ENCODE results near the gene CACHD1. TPM values are rescaled to one million over a fixed set of nuclear protein-coding genes. Genes with fewer than 3 reads are reported as not detected.

Gene CACHD1
- total and polyA plus RNA-seq, 9 of the 15 experiments (the other 6 are each of a cell fraction or from before 2014, with no cell fraction given), result 0.07 TPM; not detected in 8

DNA sequence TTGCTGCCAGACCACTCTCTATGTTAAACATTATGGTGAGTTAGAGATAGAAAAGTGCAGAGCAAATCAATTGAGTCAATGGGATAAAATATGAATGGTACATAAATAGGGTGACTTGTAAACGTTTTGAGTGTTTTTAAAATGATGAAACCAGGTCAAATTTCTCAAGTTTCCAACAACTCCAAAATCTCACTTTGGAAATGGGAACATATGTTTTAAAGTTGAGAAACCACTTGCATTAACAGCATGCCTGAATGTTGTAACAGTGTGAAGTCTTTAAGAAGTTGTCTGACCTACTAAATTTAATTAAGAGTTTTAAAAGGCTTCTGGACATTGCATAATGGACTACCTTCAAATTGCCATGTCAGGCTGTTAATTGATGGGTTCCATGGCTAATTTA is 241.3 kb downstream of the CACHD1 start (continued):
- no peak for TF ChIP-seq TBP (optimal IDR thresholded peaks at IDR 0.05; ENCODE audit: low read depth, low read length)

- CTCF ChIA-PET (ENCODE audit: low intra/inter-chr PET ratio), result no interaction called here
- H2AFZ ChIP-seq (ENCODE audit: low read depth, low read length), result no peak overlapping the region
- ATAC-seq, result no peak
- no peak for FAIRE-seq
- H3K36me3 ChIP-seq (ENCODE audit: control insufficient read depth, insufficient read depth, low read length), result no peaks in the 10 kb centered on the region
- POLR2A ChIA-PET, result no interaction called here
- H3K4me1 ChIP-seq (replicated peaks in 1 of 2; ENCODE audit: control insufficient read depth in 2 of 2, insufficient read depth in 2 of 2, low read length in 2 of 2), result no peaks in the 10 kb centered on the region
- no peaks in the 10 kb centered on the region for H3K9me3 ChIP-seq (replicated peaks; ENCODE audit: control insufficient read depth, insufficient read depth, low read depth, low read length)
- intact Hi-C loops (cut with micrococcal nuclease) (no loop called here), in situ Hi-C loops (cut with MboI) (no loop called here)
- H3K4me2 ChIP-seq (ENCODE audit: insufficient read depth, low read length), result no peak overlapping the region
- H4K20me1 ChIP-seq (replicated peaks; ENCODE audit: control insufficient read depth, insufficient read depth, low read length), result no peaks in the 10 kb centered on the region
- no peak overlapping the region for H3K27ac ChIP-seq (ENCODE audit: extremely low read depth, low read depth, low read length)
- H3K4me3 ChIP-seq, result no peak overlapping the region
- H3K9ac ChIP-seq (ENCODE audit: insufficient read depth in 1 of 2, low read depth in 2 of 2, low read length in 2 of 2), result no peak overlapping the region
- no peaks in the 10 kb centered on the region for H3K9me1 ChIP-seq (ENCODE audit: control insufficient read depth, insufficient read depth, low read length)
- H3K27me3 ChIP-seq (ENCODE audit: control insufficient read depth in 2 of 2, insufficient read depth in 2 of 2, low read length in 2 of 2), result peaks cover 0 to 7% of the 10 kb centered on the region in 2 experiments; a peak in 2 of 5 replicates
- BruUV-seq (replicated peaks), result no TSS peak
- no peaks in the 10 kb centered on the region for H3K79me2 ChIP-seq (ENCODE audit: control insufficient read depth, insufficient read depth, low read length)
- 0% methylated on average over 2 of the region's 2 CpGs for WGBS (ENCODE audit: insufficient coverage, low coverage, missing lambda C conversion rate)
- TF ChIP-seq RB1 (IDR thresholded peaks at IDR 0.05; ENCODE audit: low read depth), result no peak
- no peak for DNase-seq (ENCODE audit: extremely low read depth in 1 of 4, low spot score in 3 of 4)
Observed at GRCh38 chr1:64712049-64712448, 242.1 kb downstream of the CACHD1 start.

- Histone ChIP-seq H4K20me1 (replicated peaks; ENCODE audit: control insufficient read depth, insufficient read depth, low read length) (no peaks in the 10 kb centered on the region), H3K4me1 (replicated peaks in 1 of 2; ENCODE audit: control insufficient read depth in 2 of 2, insufficient read depth in 2 of 2, low read length in 2 of 2) (no peaks in the 10 kb centered on the region), H3K27ac (ENCODE audit: extremely low read depth, low read depth, low read length) (no peak overlapping the region), H2AFZ (ENCODE audit: low read depth, low read length) (no peak overlapping the region), H3K9me1 (ENCODE audit: control insufficient read depth, insufficient read depth, low read length) (no peaks in the 10 kb centered on the region), H3K79me2 (ENCODE audit: control insufficient read depth, insufficient read depth, low read length) (no peaks in the 10 kb centered on the region), H3K36me3 (ENCODE audit: control insufficient read depth, insufficient read depth, low read length) (no peaks in the 10 kb centered on the region), H3K4me3 (no peak overlapping the region), H3K9me3 (replicated peaks; ENCODE audit: control insufficient read depth, insufficient read depth, low read depth, low read length) (no peaks in the 10 kb centered on the region), H3K9ac (ENCODE audit: insufficient read depth in 1 of 2, low read depth in 2 of 2, low read length in 2 of 2) (no peak overlapping the region), H3K4me2 (ENCODE audit: insufficient read depth, low read length) (no peak overlapping the region), H3K27me3 (ENCODE audit: control insufficient read depth in 2 of 2, insufficient read depth in 2 of 2, low read length in 2 of 2) (peaks cover 0 to 7% of the 10 kb centered on the region in 2 experiments; a peak in 2 of 5 replicates)
- no peak for ATAC-seq
- 0% methylated on average over 2 of the region's 2 CpGs for WGBS (ENCODE audit: insufficient coverage, low coverage, missing lambda C conversion rate)
- CTCF ChIA-PET (ENCODE audit: low intra/inter-chr PET ratio), result no interaction called here
- POLR2A ChIA-PET, result no interaction called here
- no TSS peak for BruUV-seq (replicated peaks)
- no peak for DNase-seq (ENCODE audit: extremely low read depth in 1 of 4, low spot score in 3 of 4)
- intact Hi-C loops (cut with micrococcal nuclease), result no loop called here
- in situ Hi-C loops (cut with MboI), result no loop called here
- no peak for FAIRE-seq
- TF ChIP-seq ZBTB34 (CRISPR knock-in tag; IDR thresholded peaks at IDR 0.05) (no peak), ZSCAN32 (CRISPR knock-in tag; IDR thresholded peaks at IDR 0.05) (no peak), CHD2 (IDR thresholded peaks at IDR 0.05; ENCODE audit: low read depth, low read length) (no peak), PTBP1 (IDR thresholded peaks at IDR 0.05; ENCODE audit: low read depth, low read length) (no peak), NELFE (IDR thresholded peaks at IDR 0.05; ENCODE audit: insufficient read depth, insufficient read length) (no peak), SIN3A (IDR thresholded peaks at IDR 0.05; ENCODE audit: borderline replicate concordance in 2 of 2, control insufficient read depth in 1 of 2, low read depth in 2 of 2, low read length in 2 of 2) (no peak), SREBF1 (IDR thresholded peaks at IDR 0.05; ENCODE audit: borderline replicate concordance, low read depth, low read length) (no peak), ZNF121 (CRISPR knock-in tag; conservative IDR thresholded peaks at IDR 0.05) (no peak), HIVEP1 (CRISPR knock-in tag; IDR thresholded peaks at IDR 0.05) (no peak)
- TF ChIP-seq, protein P1, sequence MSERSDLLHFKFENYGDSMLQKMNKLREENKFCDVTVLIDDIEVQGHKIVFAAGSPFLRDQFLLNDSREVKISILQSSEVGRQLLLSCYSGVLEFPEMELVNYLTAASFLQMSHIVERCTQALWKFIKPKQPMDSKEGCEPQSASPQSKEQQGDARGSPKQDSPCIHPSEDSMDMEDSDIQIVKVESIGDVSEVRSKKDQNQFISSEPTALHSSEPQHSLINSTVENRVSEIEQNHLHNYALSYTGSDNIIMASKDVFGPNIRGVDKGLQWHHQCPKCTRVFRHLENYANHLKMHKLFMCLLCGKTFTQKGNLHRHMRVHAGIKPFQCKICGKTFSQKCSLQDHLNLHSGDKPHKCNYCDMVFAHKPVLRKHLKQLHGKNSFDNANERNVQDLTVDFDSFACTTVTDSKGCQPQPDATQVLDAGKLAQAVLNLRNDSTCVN (CRISPR knock-in tag; IDR thresholded peaks at IDR 0.05), result no peak
Observed at GRCh38 chr1:64715186-64715585, 245.3 kb downstream of the CACHD1 start.

All from K562 (cell line).